Transverse colon (tissue), 4 donors: Measurements from ENCODE around the gene NAP1L4. TPM values are rescaled to one million over a fixed set of nuclear protein-coding genes. Genes with fewer than 3 reads are reported as not detected.

Source experiments
- DNase-seq: peaks from one replicate; pipeline ENCODE4 v3.0.0-alpha.2; 2019
- H3K27ac ChIP-seq, 4 donors: fragments of 200-600 bp; sonication (generic); 2 replicates each; pipeline ENCODE4 v1.5.1; 2016 to 2018; ENCODE audit warnings: inconsistent platforms in 4 of 4
- H3K27me3 ChIP-seq: fragments of 200-600 bp; sonication (generic); 2 replicates; pipeline ENCODE4 v1.5.1; 2017; ENCODE audit warnings: inconsistent platforms
- H3K36me3 ChIP-seq, 4 donors: fragments of 200-600 bp; sonication (generic); 2 replicates each; pipeline ENCODE4 v1.5.1; 2017 to 2019; ENCODE audit warnings: inconsistent platforms in 4 of 4
- H3K4me1 ChIP-seq, 4 donors: fragments of 200-600 bp; sonication (generic); 2 replicates each; pipeline ENCODE4 v1.5.1; 2017 to 2020; ENCODE audit warnings: inconsistent platforms in 4 of 4
- H3K4me3 ChIP-seq, 4 donors: fragments of 200-600 bp; sonication (generic); 1 replicate in 1 of 4; 2 replicates in 3 of 4; pipeline versions ENCODE4 v1.5.1 to v1.6.1; 2017 to 2019; ENCODE audit warnings: inconsistent platforms in 4 of 4
- H3K9me3 ChIP-seq, 2 donors: fragments of 200-600 bp; sonication (generic); 2 replicates each; pipeline ENCODE4 v1.5.1; 2017 to 2019; ENCODE audit warnings: inconsistent platforms in 2 of 2
- CTCF ChIP-seq, 5 experiments: fragments of 200-600 bp in 3 of 5; fragments of 450-650 bp in 2 of 5; sonication (generic) in 3 of 5; IDR thresholded peaks; 1 replicate in 2 of 5; 2 replicates in 3 of 5; pipeline ENCODE4 v1.5.1; 2016 to 2017; ENCODE audit warnings: antibody characterized with exemption in 5 of 5, inconsistent platforms in 3 of 5, mild to moderate bottlenecking in 2 of 5, moderate library complexity in 1 of 5
- EP300 ChIP-seq: sonication (generic); formaldehyde crosslinking; IDR thresholded peaks from one replicate; pipeline ENCODE4 v1.6.1; 2017; ENCODE audit warnings: antibody characterized with exemption, low read depth
- POLR2A ChIP-seq: fragments of 450-650 bp; IDR thresholded peaks from one replicate; pipeline ENCODE4 v1.6.1; 2016; ENCODE audit warnings: antibody characterized with exemption, mild to moderate bottlenecking, moderate library complexity
- POLR2AphosphoS5 ChIP-seq, 3 donors: sonication (generic); formaldehyde crosslinking; IDR thresholded peaks; one replicate each; pipeline ENCODE4 v1.6.1; 2016; ENCODE audit warnings: antibody characterized with exemption in 3 of 3
- WGBS, 2 donors: methylation state at CpG; one replicate each; pipeline ENCODE4 v1.1.5; 2018; ENCODE audit warnings: low coverage in 1 of 2; 5-methylcytosine and 5-hydroxymethylcytosine counted together
- in situ Hi-C, 4 donors: fragments of 200-750 bp; cut with MboI; loops; one replicate each; pipeline versions ENCODE4 v1.15.0 to v1.15.1; 2017; ENCODE audit warnings: low sequenced_read_pairs in 3 of 4, low pct_ligation_motif_present in 1 of 4, low pct_unique_long_range_greater_than_20kb in 1 of 4
- intact Hi-C: fragments of 100-400 bp; cut with DNase I; formaldehyde crosslinking; loops from one replicate; pipeline ENCODE4 v1.15.1; 2023; ENCODE audit warnings: low total_unique reads
- total RNA-seq, 4 donors: library from RNA; depleted of rRNA; stranded (reverse); fragments of >200 nt; gene quantifications; one replicate each; pipeline ENCODE4 v1.1.0, GENCODE V29; 2016

Gene NAP1L4
- total RNA-seq, 4 donors from 2014 or later: 63.6 to 140 (median 111) TPM

GRCh38 chr11:2964782-2965181 lies 27.3 kb downstream of the NAP1L4 start:
- TF ChIP-seq CTCF (IDR thresholded peaks at IDR 0.05) (no peak), POLR2AphosphoS5 (IDR thresholded peaks at IDR 0.05) (no peak)
- H3K36me3 ChIP-seq: peaks cover 0 to 67% (median 27%) of the 10 kb centered on the region in 4 donors
- no peak overlapping the region for H3K27ac ChIP-seq
- H3K27me3 ChIP-seq: no peaks in the 10 kb centered on the region
- no peak for DNase-seq
- H3K4me1 ChIP-seq: no peaks in the 10 kb centered on the region
- WGBS, 2 donors: 90% methylated on average over 4 of the region's 4 CpGs; no CpG with 5 or more reads in 1 of the 2 donors
- no peak overlapping the region for H3K4me3 ChIP-seq
- in situ Hi-C loops: no loop called here
- no peaks in the 10 kb centered on the region for H3K9me3 ChIP-seq
- intact Hi-C loops: no loop called here

GRCh38 chr11:2963761-2964160 lies 28.4 kb downstream of the NAP1L4 start:
- in situ Hi-C loops (no loop called here), intact Hi-C loops (no loop called here)
- no peaks in the 10 kb centered on the region for H3K27me3 ChIP-seq
- peaks cover 0 to 61% (median 25%) of the 10 kb centered on the region in 4 donors for H3K36me3 ChIP-seq
- H3K4me1 ChIP-seq: no peaks in the 10 kb centered on the region
- WGBS, 2 donors: 92 to 100% methylated on average over 2 to 6 of the region's 6 CpGs
- no peak overlapping the region for H3K4me3 ChIP-seq
- TF ChIP-seq POLR2A (no peak), EP300 (no peak), CTCF (IDR thresholded peaks at IDR 0.05) (no peak), POLR2AphosphoS5 (IDR thresholded peaks at IDR 0.05) (no peak)
- no peak for DNase-seq
- no peak overlapping the region for H3K27ac ChIP-seq
- H3K9me3 ChIP-seq: no peaks in the 10 kb centered on the region

GRCh38 chr11:2963112-2963754 lies 28.9 kb downstream of the NAP1L4 start:
- DNase-seq: no peak
- Histone ChIP-seq H3K27me3 (no peaks in the 10 kb centered on the region), H3K27ac (no peak overlapping the region), H3K9me3 (no peaks in the 10 kb centered on the region), H3K36me3 (peaks cover 0 to 61% (median 26%) of the 10 kb centered on the region in 4 donors), H3K4me3 (no peak overlapping the region), H3K4me1 (no peaks in the 10 kb centered on the region)
- no peak for TF ChIP-seq POLR2A
- TF ChIP-seq CTCF (IDR thresholded peaks at IDR 0.05): no peak
- TF ChIP-seq POLR2AphosphoS5 (IDR thresholded peaks at IDR 0.05): no peak
- no peak for TF ChIP-seq EP300
- WGBS, 2 donors: 74 to 87% methylated on average over 7 of the region's 7 CpGs
- intact Hi-C loops (no loop called here), in situ Hi-C loops (no loop called here)

- no peaks in the 10 kb centered on the region for H3K4me1 ChIP-seq
- H3K9me3 ChIP-seq: no peaks in the 10 kb centered on the region
- TF ChIP-seq POLR2A (no peak), EP300 (no peak), POLR2AphosphoS5 (IDR thresholded peaks at IDR 0.05) (no peak), CTCF (IDR thresholded peaks at IDR 0.05) (no peak)
- in situ Hi-C loops (no loop called here), intact Hi-C loops (no loop called here)
- no peaks in the 10 kb centered on the region for H3K27me3 ChIP-seq
- H3K4me3 ChIP-seq: no peak overlapping the region
- DNase-seq: no peak
- peaks cover 0 to 69% (median 31%) of the 10 kb centered on the region in 4 donors for H3K36me3 ChIP-seq
- 76% methylated on average over 3 to 5 of the region's 5 CpGs for WGBS, 2 donors
- H3K27ac ChIP-seq: no peak overlapping the region
Measured at GRCh38 chr11:2961080-2961479, 31.0 kb downstream of the NAP1L4 start.
